SK-N-SH treated with all-trans-retinoic acid at 6 μM for 48 hours (cell line): ENCODE measurements around the gene SPATA46.

Experiments
- ATAC-seq: fragments of 200-7000 bp; cut with Tn5 transposase; 3 replicates; pipeline ENCODE4 v1.9.1; 2020; ENCODE audit warnings: mild to moderate bottlenecking, moderate library complexity
- ARNTL ChIP-seq: fragments of 450-650 bp; formaldehyde crosslinking; IDR thresholded peaks from 2 replicates; pipeline ENCODE4 v1.5.0; 2020; ENCODE audit warnings: low read depth, mild to moderate bottlenecking, moderate library complexity, borderline replicate concordance
- BACH2 ChIP-seq: fragments of 250-450 bp; sonication (Bioruptor Pico); IDR thresholded peaks from 2 replicates; pipeline ENCODE4 v1.9.0; 2021; ENCODE audit warnings: mild to moderate bottlenecking, borderline replicate concordance
- CREB5 ChIP-seq: fragments of 250-450 bp; sonication (Bioruptor Pico); IDR thresholded peaks from 2 replicates; pipeline ENCODE4 v1.5.1; 2020; ENCODE audit warnings: low read depth, mild to moderate bottlenecking, moderate library complexity
- CSDC2 ChIP-seq: fragments of 250-450 bp; sonication (Bioruptor Pico); IDR thresholded peaks from 2 replicates; pipeline ENCODE4 v1.5.0; 2020; ENCODE audit warnings: mild to moderate bottlenecking, moderate library complexity
- ESRRG ChIP-seq: fragments of 250-450 bp; sonication (Bioruptor Pico); IDR thresholded peaks from 2 replicates; pipeline ENCODE4 v1.6.1; 2021; ENCODE audit warnings: mild to moderate bottlenecking
- GLIS3 ChIP-seq: fragments of 250-450 bp; sonication (Bioruptor Pico); IDR thresholded peaks from 2 replicates; pipeline ENCODE4 v1.5.0; 2020; ENCODE audit warnings: mild to moderate bottlenecking, moderate library complexity
- ISL1 ChIP-seq: fragments of 250-450 bp; sonication (Bioruptor Pico); IDR thresholded peaks from 2 replicates; pipeline ENCODE4 v2.1.2; 2022; ENCODE audit warnings: mild to moderate bottlenecking, moderate library complexity
- OSR1 ChIP-seq: fragments of 250-450 bp; sonication (Bioruptor Pico); IDR thresholded peaks from 2 replicates; pipeline ENCODE4 v1.8.0; 2022; ENCODE audit warnings: moderate library complexity, mild to moderate bottlenecking, inconsistent platforms
- POU6F1 ChIP-seq: fragments of 250-450 bp; sonication (Bioruptor Pico); IDR thresholded peaks from 2 replicates; pipeline ENCODE4 v1.8.0; 2021; ENCODE audit warnings: low read depth, mild to moderate bottlenecking, moderate library complexity, borderline replicate concordance
- RARB ChIP-seq: fragments of 250-450 bp; sonication (Bioruptor Pico); IDR thresholded peaks from 2 replicates; pipeline ENCODE4 v1.8.0; 2021; ENCODE audit warnings: mild to moderate bottlenecking, moderate library complexity
- SNAI2 ChIP-seq: fragments of 250-450 bp; sonication (Bioruptor Pico); IDR thresholded peaks from 2 replicates; pipeline ENCODE4 v1.5.0; 2020; ENCODE audit warnings: mild to moderate bottlenecking, moderate library complexity
- TCF4 ChIP-seq: fragments of 250-450 bp; sonication (Bioruptor Pico); IDR thresholded peaks from 2 replicates; pipeline ENCODE4 v1.8.0; 2021; ENCODE audit warnings: mild to moderate bottlenecking, moderate library complexity, borderline replicate concordance
- TOX ChIP-seq: fragments of 250-450 bp; sonication (Bioruptor Pico); IDR thresholded peaks from 2 replicates; pipeline ENCODE4 v1.8.0; 2021; ENCODE audit warnings: mild to moderate bottlenecking, moderate library complexity, borderline replicate concordance
- ZC3H10 ChIP-seq: fragments of 250-450 bp; sonication (Bioruptor Pico); IDR thresholded peaks from 2 replicates; pipeline ENCODE4 v1.5.1; 2021; ENCODE audit warnings: mild to moderate bottlenecking, moderate library complexity
- ZFP3 ChIP-seq: fragments of 250-450 bp; sonication (Bioruptor Pico); IDR thresholded peaks from 2 replicates; pipeline ENCODE4 v1.5.0; 2020; ENCODE audit warnings: mild to moderate bottlenecking, moderate library complexity
- ZFP30 ChIP-seq: fragments of 450-650 bp; formaldehyde crosslinking; IDR thresholded peaks from 2 replicates; pipeline ENCODE4 v1.5.0; 2022; ENCODE audit warnings: mild to moderate bottlenecking, moderate library complexity
- ZNF70 ChIP-seq: fragments of 450-650 bp; formaldehyde crosslinking; IDR thresholded peaks from 2 replicates; pipeline ENCODE4 v1.5.0; 2020; ENCODE audit warnings: mild to moderate bottlenecking, moderate library complexity
- ZNF8 ChIP-seq: fragments of 450-650 bp; formaldehyde crosslinking; IDR thresholded peaks from 2 replicates; pipeline ENCODE4 v1.5.0; 2020; ENCODE audit warnings: mild to moderate bottlenecking, moderate library complexity
- TF ChIP-seq, protein P1 (sequence below): fragments of 250-450 bp; sonication (Bioruptor Pico); IDR thresholded peaks from 2 replicates; pipeline ENCODE4 v1.5.0; 2020; ENCODE audit warnings: mild to moderate bottlenecking, moderate library complexity
- TF ChIP-seq, protein P2 (sequence below): fragments of 250-450 bp; sonication (Bioruptor Pico); IDR thresholded peaks from 2 replicates; pipeline ENCODE4 v1.5.1; 2021; ENCODE audit warnings: mild to moderate bottlenecking, moderate library complexity

Gene SPATA46

DNA sequence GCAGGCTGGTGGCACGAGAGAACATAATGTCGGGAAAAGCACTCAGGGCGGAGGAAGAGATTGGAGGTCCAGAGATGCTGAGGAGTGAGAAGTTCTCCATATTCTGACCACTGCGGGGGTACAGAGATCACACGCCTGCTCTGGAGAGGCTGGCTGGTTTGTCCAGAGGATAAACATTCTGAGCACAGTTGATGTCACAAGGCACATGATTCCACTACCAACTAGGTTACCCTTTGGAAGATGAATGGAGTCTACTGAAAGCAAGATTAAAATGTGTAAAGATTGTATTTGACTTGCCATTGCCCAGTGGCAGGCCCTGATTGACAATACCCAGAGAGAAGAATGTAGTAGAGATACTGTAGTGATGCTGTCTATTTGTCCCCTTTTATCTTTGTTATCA lies at the start of gene SPATA46:
Gene SPATA46, minus strand, starts transcription at position 164 of the 400 bp plus-strand sequence. Its CDS starts 64 bp downstream, at position 100.
- ATAC-seq, result no peak
- TF ChIP-seq, protein P1, sequence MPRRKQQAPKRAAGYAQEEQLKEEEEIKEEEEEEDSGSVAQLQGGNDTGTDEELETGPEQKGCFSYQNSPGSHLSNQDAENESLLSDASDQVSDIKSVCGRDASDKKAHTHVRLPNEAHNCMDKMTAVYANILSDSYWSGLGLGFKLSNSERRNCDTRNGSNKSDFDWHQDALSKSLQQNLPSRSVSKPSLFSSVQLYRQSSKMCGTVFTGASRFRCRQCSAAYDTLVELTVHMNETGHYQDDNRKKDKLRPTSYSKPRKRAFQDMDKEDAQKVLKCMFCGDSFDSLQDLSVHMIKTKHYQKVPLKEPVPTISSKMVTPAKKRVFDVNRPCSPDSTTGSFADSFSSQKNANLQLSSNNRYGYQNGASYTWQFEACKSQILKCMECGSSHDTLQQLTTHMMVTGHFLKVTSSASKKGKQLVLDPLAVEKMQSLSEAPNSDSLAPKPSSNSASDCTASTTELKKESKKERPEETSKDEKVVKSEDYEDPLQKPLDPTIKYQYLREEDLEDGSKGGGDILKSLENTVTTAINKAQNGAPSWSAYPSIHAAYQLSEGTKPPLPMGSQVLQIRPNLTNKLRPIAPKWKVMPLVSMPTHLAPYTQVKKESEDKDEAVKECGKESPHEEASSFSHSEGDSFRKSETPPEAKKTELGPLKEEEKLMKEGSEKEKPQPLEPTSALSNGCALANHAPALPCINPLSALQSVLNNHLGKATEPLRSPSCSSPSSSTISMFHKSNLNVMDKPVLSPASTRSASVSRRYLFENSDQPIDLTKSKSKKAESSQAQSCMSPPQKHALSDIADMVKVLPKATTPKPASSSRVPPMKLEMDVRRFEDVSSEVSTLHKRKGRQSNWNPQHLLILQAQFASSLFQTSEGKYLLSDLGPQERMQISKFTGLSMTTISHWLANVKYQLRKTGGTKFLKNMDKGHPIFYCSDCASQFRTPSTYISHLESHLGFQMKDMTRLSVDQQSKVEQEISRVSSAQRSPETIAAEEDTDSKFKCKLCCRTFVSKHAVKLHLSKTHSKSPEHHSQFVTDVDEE (CRISPR knock-in tag), result no peak
- TF ChIP-seq ESRRG (no peak), POU6F1 (CRISPR knock-in tag) (no peak), OSR1 (CRISPR knock-in tag) (no peak), ISL1 (CRISPR knock-in tag) (no peak), ZC3H10 (no peak), CREB5 (CRISPR knock-in tag) (no peak), SNAI2 (CRISPR knock-in tag) (no peak), GLIS3 (no peak), ZNF70 (no peak), ARNTL (CRISPR knock-in tag) (no peak), RARB (CRISPR knock-in tag) (no peak), BACH2 (no peak), TCF4 (no peak), CSDC2 (CRISPR knock-in tag) (no peak), ZNF8 (CRISPR knock-in tag) (no peak), ZFP3 (CRISPR knock-in tag) (no peak)
- TF ChIP-seq, protein P2, sequence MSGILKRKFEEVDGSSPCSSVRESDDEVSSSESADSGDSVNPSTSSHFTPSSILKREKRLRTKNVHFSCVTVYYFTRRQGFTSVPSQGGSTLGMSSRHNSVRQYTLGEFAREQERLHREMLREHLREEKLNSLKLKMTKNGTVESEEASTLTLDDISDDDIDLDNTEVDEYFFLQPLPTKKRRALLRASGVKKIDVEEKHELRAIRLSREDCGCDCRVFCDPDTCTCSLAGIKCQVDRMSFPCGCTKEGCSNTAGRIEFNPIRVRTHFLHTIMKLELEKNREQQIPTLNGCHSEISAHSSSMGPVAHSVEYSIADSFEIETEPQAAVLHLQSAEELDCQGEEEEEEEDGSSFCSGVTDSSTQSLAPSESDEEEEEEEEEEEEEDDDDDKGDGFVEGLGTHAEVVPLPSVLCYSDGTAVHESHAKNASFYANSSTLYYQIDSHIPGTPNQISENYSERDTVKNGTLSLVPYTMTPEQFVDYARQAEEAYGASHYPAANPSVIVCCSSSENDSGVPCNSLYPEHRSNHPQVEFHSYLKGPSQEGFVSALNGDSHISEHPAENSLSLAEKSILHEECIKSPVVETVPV (CRISPR knock-in tag), result no peak

GRCh38 chr1:162422662-162423375 lies 46.2 kb upstream of the SPATA46 start:
- TF ChIP-seq POU6F1 (CRISPR knock-in tag) (no peak), CSDC2 (CRISPR knock-in tag) (no peak), ZFP30 (no peak), TCF4 (no peak), CREB5 (CRISPR knock-in tag) (no peak), ZC3H10 (no peak), ZNF70 (no peak), TOX (CRISPR knock-in tag) (no peak), ZNF8 (CRISPR knock-in tag) (no peak)
- ATAC-seq, result no peak
